GM18870 (cell line): ENCODE results near the gene ATXN10.
"Not testable (repeated sequence)": the region's sequence is repeated elsewhere in the genome, so short reads cannot be mapped to it uniquely, and the experiment has no call there.

ENCODE experiments used
- ATAC-seq: cut with Tn5 transposase; IDR thresholded peaks from one replicate; pipeline ENCODE4 v1.9.1; 2021; ENCODE audit warnings: moderate library complexity; ENCODE audit not compliant: unreplicated experiment

Gene ATXN10

GRCh38 chr22:45642986-45643385 is 28.6 kb upstream of the ATXN10 start:
- no peak for ATAC-seq

- ATAC-seq: no peak
These were observed 26.9 kb upstream of the ATXN10 start for GRCh38 chr22:45644714-45645113.

- no peak for ATAC-seq
These were observed 26.5 kb upstream of the ATXN10 start for GRCh38 chr22:45645150-45645525.

GRCh38 chr22:45645526-45646414 is 25.9 kb upstream of the ATXN10 start:
- ATAC-seq: no peak

GRCh38 chr22:45647532-45648225 is 24.0 kb upstream of the ATXN10 start:
- ATAC-seq: no peak

GRCh38 chr22:45648301-45649117 is 23.1 kb upstream of the ATXN10 start:
- ATAC-seq: no peak

- no peak for ATAC-seq
These were observed 21.8 kb upstream of the ATXN10 start for GRCh38 chr22:45649809-45650208.

- ATAC-seq: no peak
These were observed 20.9 kb upstream of the ATXN10 start for GRCh38 chr22:45650721-45651120.

GRCh38 chr22:45651931-45652528 is 19.6 kb upstream of the ATXN10 start:
- no peak for ATAC-seq

- ATAC-seq: no peak
These were observed 15.1 kb upstream of the ATXN10 start for GRCh38 chr22:45656577-45656976.

- no peak for ATAC-seq
These were observed 13.9 kb upstream of the ATXN10 start for GRCh38 chr22:45657701-45658100.

GRCh38 chr22:45664136-45664646 is 7.4 kb upstream of the ATXN10 start:
- no peak for ATAC-seq

- no peak for ATAC-seq
These were observed 4.1 kb upstream of the ATXN10 start for GRCh38 chr22:45667486-45667885.

GRCh38 chr22:45670363-45670762 is 1.3 kb upstream of the ATXN10 start:
- ATAC-seq: not testable (repeated sequence)

- ATAC-seq: no peak
These were observed 452 bp upstream of the ATXN10 start for GRCh38 chr22:45670981-45671782.

GRCh38 chr22:45672564-45673481 is 1.2 kb downstream of the ATXN10 start:
- ATAC-seq: no peak

GRCh38 chr22:45673482-45674175 is 2.0 kb downstream of the ATXN10 start:
- ATAC-seq: no peak

- no peak for ATAC-seq
These were observed 4.4 kb downstream of the ATXN10 start for GRCh38 chr22:45676024-45676423.
